ENCODE data around the gene NANP. TPM values are rescaled to one million over a fixed set of nuclear protein-coding genes. Genes with fewer than 3 reads are reported as not detected.

Gene NANP
- polyA plus RNA-seq, 2 of the 4 experiments (the other 2 are of a cell fraction), result 11.2 to 11.4 TPM

- peak; percentile 34; the same call in 1 of the 2 replicates for TF ChIP-seq TP53 (CRISPR knock-in tag; IDR thresholded peaks at IDR 0.05)
Measured at GRCh38 chr20:25623736-25624499, at the start of gene NANP (continued).

- ATAC-seq (no peak), FAIRE-seq (no peak)
- POLR2A ChIA-PET, result no interaction called here
Measured at GRCh38 chr20:25672659-25673235, 48.9 kb upstream of the NANP start.

GRCh38 chr20:25669826-25670422 is 46.1 kb upstream of the NANP start:
- FAIRE-seq, result peak; percentile 70

More at GRCh38 chr20:25672659-25673235, 48.9 kb upstream of the NANP start:
- no peak for DNase-seq (ENCODE audit: low read depth in 1 of 2, low spot score in 1 of 2)
- peaks cover 14% of the 10 kb centered on the region for H3K4me1 ChIP-seq
- no peak overlapping the region for H3K27ac ChIP-seq
- H3K9me3 ChIP-seq, result no peaks in the 10 kb centered on the region
- TF ChIP-seq EP300 (IDR thresholded peaks at IDR 0.05) (no peak), JUN (IDR thresholded peaks at IDR 0.05) (0 out of 5 replicates have a peak, but pooled peaks of 1 of the 2 experiments have one; percentile 23)
- no peak overlapping the region for H3K4me2 ChIP-seq
- CTCF ChIA-PET, result interaction anchor here (1.1 kb wide), 1 partner anchor 22 kb away, joined by 3 read pairs; no protein-coding TSS in a partner anchor
- WGBS (ENCODE audit: missing lambda C conversion rate), result 96% methylated on average over 4 of the region's 4 CpGs
- no peak overlapping the region for H3K4me3 ChIP-seq

GRCh38 chr20:25668446-25668845 is 44.6 kb upstream of the NANP start:
- no peak for TF ChIP-seq RCOR1 (IDR thresholded peaks at IDR 0.05; ENCODE audit: low read depth, low read length)
- no peak for TF ChIP-seq SREBF2 (IDR thresholded peaks at IDR 0.05)
- no peak for TF ChIP-seq MAX (IDR thresholded peaks at IDR 0.05)
- TF ChIP-seq ZFP36 (IDR thresholded peaks at IDR 0.05; ENCODE audit: borderline replicate concordance, partially characterized antibody), result no peak
- no peak for TF ChIP-seq REST (IDR thresholded peaks at IDR 0.05)
- TF ChIP-seq HOXB13 (CRISPR knock-in tag; IDR thresholded peaks at IDR 0.05; ENCODE audit: low read depth), result no peak
- no peak for TF ChIP-seq PBX3 (IDR thresholded peaks at IDR 0.05)
- TF ChIP-seq HOXB5 (CRISPR knock-in tag; IDR thresholded peaks at IDR 0.05), result no peak
- no peak for TF ChIP-seq CEBPB (IDR thresholded peaks at IDR 0.05)
- no peak for TF ChIP-seq CBX8 (IDR thresholded peaks at IDR 0.05)
- TF ChIP-seq FOSL2 (IDR thresholded peaks at IDR 0.05), result no peak
- TF ChIP-seq FOSL2 (CRISPR knock-in tag; IDR thresholded peaks at IDR 0.05), result no peak

More at GRCh38 chr20:25669826-25670422, 46.1 kb upstream of the NANP start:
- ChIA-PET CTCF (no interaction called here), POLR2A (no interaction called here)
- ATAC-seq, result peak; percentile 81 to 85
- Histone ChIP-seq H3K9me3 (no peaks in the 10 kb centered on the region), H3K4me3 (no peak overlapping the region), H3K4me1 (peaks cover 3% of the 10 kb centered on the region; the same call in 1 of the 3 replicates), H3K27ac (no peak overlapping the region; a peak in 1 of 6 replicates), H3K4me2 (no peak overlapping the region)
- WGBS (ENCODE audit: missing lambda C conversion rate), result 64% methylated on average over 7 of the region's 7 CpGs
- no peak for TF ChIP-seq POLR2A (IDR thresholded peaks at IDR 0.05; ENCODE audit: low read length)
- no peak for TF ChIP-seq NPAS2 (CRISPR knock-in tag; IDR thresholded peaks at IDR 0.05; ENCODE audit: borderline replicate concordance)
- no peak for TF ChIP-seq HEYL (CRISPR knock-in tag; IDR thresholded peaks at IDR 0.05)
- 0 out of 4 replicates have a peak, but pooled peaks of 1 of the 2 experiments have one; percentile 23 for TF ChIP-seq CEBPB (IDR thresholded peaks at IDR 0.05)
- no peak for TF ChIP-seq EP300 (IDR thresholded peaks at IDR 0.05)
- TF ChIP-seq FOSB (CRISPR knock-in tag; IDR thresholded peaks at IDR 0.05), result no peak
- TF ChIP-seq HOXA7 (CRISPR knock-in tag; IDR thresholded peaks at IDR 0.05), result no peak
- TF ChIP-seq RAD21 (conservative IDR thresholded peaks at IDR 0.05 in 1 of 2, IDR thresholded peaks at IDR 0.05 in 1 of 2), result peak in 1 of 2 experiments; percentile 18; a peak in 1 of 5 replicates
- DNase-seq (ENCODE audit: low read depth in 1 of 2, low spot score in 1 of 2), result peak in 1 of 2 experiments; percentile 48

More at GRCh38 chr20:25668446-25668845, 44.6 kb upstream of the NANP start:
- DNase-seq (ENCODE audit: low read depth in 1 of 2, low spot score in 1 of 2) (no peak), FAIRE-seq (no peak), ATAC-seq (no peak)
- Histone ChIP-seq H3K4me1 (peaks cover 3% of the 10 kb centered on the region; the same call in 1 of the 3 replicates), H3K27ac (no peak overlapping the region), H3K4me2 (no peak overlapping the region), H3K9me3 (no peaks in the 10 kb centered on the region), H3K4me3 (no peak overlapping the region)
- ChIA-PET POLR2A (no interaction called here), CTCF (no interaction called here)
- WGBS (ENCODE audit: missing lambda C conversion rate), result 88% methylated on average over 4 of the region's 4 CpGs
